PC-9 (cell line): ENCODE results near the gene LRRD1.

Experiments used
- CTCF ChIP-seq: fragments of 200-600 bp; sonication (generic); conservative IDR thresholded peaks from 2 replicates; pipeline ENCODE4 v1.6.1; 2017; ENCODE audit warnings: mixed run types, antibody characterized with exemption, mild to moderate bottlenecking, moderate library complexity
- EZH2 ChIP-seq: fragments of 200-600 bp; sonication (generic); IDR thresholded peaks from 2 replicates; pipeline ENCODE4 v1.8.0; 2017; ENCODE audit warnings: antibody characterized with exemption, low read depth

GRCh38 chr7:92156990-92157389 lies 22.0 kb downstream of the LRRD1 start:
- TF ChIP-seq EZH2 (no peak), CTCF (no peak)
